ENCODE results near the gene PCGF5.

DNA sequence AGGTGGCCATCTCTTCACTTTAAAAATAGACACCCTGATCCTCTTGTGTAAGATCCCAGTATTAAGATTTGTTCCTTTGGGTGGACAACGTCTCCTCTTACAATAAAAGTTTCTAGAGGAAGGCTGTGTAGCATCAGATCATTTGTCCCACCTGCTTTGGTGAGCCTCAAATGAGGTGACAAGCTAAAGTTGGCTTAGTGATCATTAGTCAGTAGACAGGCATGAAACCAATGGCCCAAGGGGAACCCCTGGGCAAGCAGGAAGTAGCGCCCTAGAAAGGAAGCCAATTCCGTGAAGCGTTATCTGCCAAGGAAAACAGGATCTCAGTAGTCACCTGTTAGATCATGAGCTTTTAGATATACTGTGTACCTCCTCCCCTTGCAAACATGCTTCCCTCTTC, 66.8 kb downstream of the PCGF5 start:
- TF ChIP-seq POLR2A (IDR thresholded peaks at IDR 0.05; ENCODE audit: control extremely low read depth in 1 of 2, low read depth in 2 of 2, low read length in 2 of 2), result no peak
- TF ChIP-seq JUND (IDR thresholded peaks at IDR 0.05; ENCODE audit: low read length), result no peak
- no peak for TF ChIP-seq SIN3A (conservative IDR thresholded peaks at IDR 0.05 in 1 of 2, IDR thresholded peaks at IDR 0.05 in 1 of 2; ENCODE audit: low read depth in 1 of 2, low read length in 2 of 2)
- TF ChIP-seq ATF3 (IDR thresholded peaks at IDR 0.05; ENCODE audit: insufficient read depth, low read depth, low read length), result no peak
- TF ChIP-seq POLR2AphosphoS5 (IDR thresholded peaks at IDR 0.05; ENCODE audit: low read depth, low read length), result no peak
- TF ChIP-seq, protein P1, sequence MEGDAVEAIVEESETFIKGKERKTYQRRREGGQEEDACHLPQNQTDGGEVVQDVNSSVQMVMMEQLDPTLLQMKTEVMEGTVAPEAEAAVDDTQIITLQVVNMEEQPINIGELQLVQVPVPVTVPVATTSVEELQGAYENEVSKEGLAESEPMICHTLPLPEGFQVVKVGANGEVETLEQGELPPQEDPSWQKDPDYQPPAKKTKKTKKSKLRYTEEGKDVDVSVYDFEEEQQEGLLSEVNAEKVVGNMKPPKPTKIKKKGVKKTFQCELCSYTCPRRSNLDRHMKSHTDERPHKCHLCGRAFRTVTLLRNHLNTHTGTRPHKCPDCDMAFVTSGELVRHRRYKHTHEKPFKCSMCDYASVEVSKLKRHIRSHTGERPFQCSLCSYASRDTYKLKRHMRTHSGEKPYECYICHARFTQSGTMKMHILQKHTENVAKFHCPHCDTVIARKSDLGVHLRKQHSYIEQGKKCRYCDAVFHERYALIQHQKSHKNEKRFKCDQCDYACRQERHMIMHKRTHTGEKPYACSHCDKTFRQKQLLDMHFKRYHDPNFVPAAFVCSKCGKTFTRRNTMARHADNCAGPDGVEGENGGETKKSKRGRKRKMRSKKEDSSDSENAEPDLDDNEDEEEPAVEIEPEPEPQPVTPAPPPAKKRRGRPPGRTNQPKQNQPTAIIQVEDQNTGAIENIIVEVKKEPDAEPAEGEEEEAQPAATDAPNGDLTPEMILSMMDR (IDR thresholded peaks at IDR 0.05; ENCODE audit: control extremely low read depth in 1 of 3, insufficient read depth in 1 of 3, low read depth in 1 of 3, low read length in 3 of 3), result no peak
